HCT116 (cell line): ENCODE results near the gene CFL1. TPM values are rescaled to one million over a fixed set of nuclear protein-coding genes. Genes with fewer than 3 reads are reported as not detected.

Experiments
- ATAC-seq: fragments of 200-7000 bp; cut with Tn5 transposase; 2 replicates; pipeline ENCODE4 v1.9.1; 2020; ENCODE audit warnings: mild to moderate bottlenecking, moderate library complexity
- BruUV-seq: library from RNA; stranded (reverse); fragments of 400-500 nt; replicated peaks from 2 replicates; lab custom pipeline; 2021; lab: Mats Ljungman, UMichigan
- CTCF ChIA-PET: fragments of 300-600 bp; sonication (Branson Sonifier 250); formaldehyde crosslinking; loops from one replicate; lab custom pipeline; 2021; ENCODE audit warnings: antibody characterized with exemption; lab: Charles Lee
- POLR2A ChIA-PET: fragments of 300-600, 350-600 bp; sonication (Branson Sonifier 250); formaldehyde crosslinking; loops from one replicate; lab custom pipeline; 2021; ENCODE audit warnings: antibody characterized with exemption; lab: Charles Lee
- RAD21 ChIA-PET, 2 experiments: fragments of 300-600 bp; sonication (Branson Sonifier 250); formaldehyde crosslinking; loops; one replicate each; lab custom pipeline; 2023; ENCODE audit warnings: low total read pairs in 2 of 2; ENCODE audit not compliant: uncharacterized antibody in 2 of 2, unreplicated experiment in 2 of 2, low non-redundant PET in 1 of 2; lab: Charles Lee
- DNase-seq: peaks from one replicate; pipeline ENCODE4 v3.0.0-alpha.2; 2010; ENCODE audit warnings: low read depth, low spot score
- H2AFZ ChIP-seq: fragments of 200-600 bp; shearing (Covaris generic), sonication (generic); 2 replicates; pipeline ENCODE4 v1.6.1; 2017; ENCODE audit warnings: low read depth, mixed run types, mixed read lengths, antibody characterized with exemption, low read length; ENCODE audit not compliant: poor library complexity, severe bottlenecking
- H3K27ac ChIP-seq: 2 replicates; pipeline ENCODE4 v1.5.1; 2012; ENCODE audit warnings: low read depth, low read length
- H3K27me3 ChIP-seq: fragments of 200-600 bp; sonication (generic); 2 replicates; pipeline ENCODE4 v1.6.1; 2016; ENCODE audit warnings: mixed run types, low read length, mixed read lengths; ENCODE audit not compliant: insufficient read depth
- H3K36me3 ChIP-seq, 2 experiments: fragments of 200-500 bp in 1 of 2; fragments of 200-600 bp in 1 of 2; sonication (Bioruptor generic) in 1 of 2; sonication (generic) in 1 of 2; 2 replicates each; pipeline versions ENCODE4 v1.5.1 to v1.6.1; 2014 to 2016; ENCODE audit warnings: low read length in 2 of 2, inconsistent platforms in 1 of 2, mixed read lengths in 1 of 2, mixed run types in 1 of 2; ENCODE audit not compliant: insufficient read depth in 2 of 2, control insufficient read depth in 1 of 2
- H3K4me1 ChIP-seq, 2 experiments: fragments of 200-600 bp in 1 of 2; sonication (generic) in 1 of 2; 2 replicates each; pipeline versions ENCODE4 v1.5.1 to v1.6.1; 2012 to 2017; ENCODE audit warnings: low read length in 2 of 2, inconsistent platforms in 1 of 2, mild to moderate bottlenecking in 1 of 2, mixed read lengths in 1 of 2, mixed run types in 1 of 2, moderate library complexity in 1 of 2; ENCODE audit not compliant: insufficient read depth in 2 of 2, control insufficient read depth in 1 of 2
- H3K4me2 ChIP-seq: fragments of 200-600 bp; sonication (generic); 2 replicates; pipeline ENCODE4 v1.6.1; 2017; ENCODE audit warnings: mixed run types, low read length, mixed read lengths
- H3K4me3 ChIP-seq, 2 experiments: fragments of 200-600 bp in 1 of 2; sonication (generic) in 1 of 2; replicated peaks in 1 of 2; 2 replicates each; pipeline ENCODE4 v1.5.1; 2011 to 2016; ENCODE audit warnings: low read length in 2 of 2, control low read depth in 1 of 2, low read depth in 1 of 2, mild to moderate bottlenecking in 1 of 2, mixed read lengths in 1 of 2, mixed run types in 1 of 2
- H3K79me2 ChIP-seq: fragments of 200-600 bp; sonication (generic); 2 replicates; pipeline ENCODE4 v1.6.1; 2017; ENCODE audit warnings: mild to moderate bottlenecking, mixed run types, low read length, moderate library complexity, mixed read lengths; ENCODE audit not compliant: insufficient read depth
- H3K9ac ChIP-seq: fragments of 200-600 bp; sonication (generic); 2 replicates; pipeline ENCODE4 v1.6.1; 2016; ENCODE audit warnings: low read length, mixed read lengths
- H3K9me2 ChIP-seq: fragments of 200-600 bp; sonication (generic), shearing (Covaris generic); 2 replicates; pipeline ENCODE4 v1.6.1; 2017; ENCODE audit warnings: mixed run types, mild to moderate bottlenecking, moderate library complexity; ENCODE audit not compliant: insufficient read depth
- H3K9me3 ChIP-seq, 2 experiments: fragments of 200-500 bp in 1 of 2; fragments of 200-600 bp in 1 of 2; sonication (Bioruptor generic) in 1 of 2; sonication (generic) in 1 of 2; 2 replicates each; pipeline ENCODE4 v1.6.1; 2014 to 2017; ENCODE audit warnings: low read length in 2 of 2, mixed read lengths in 2 of 2, inconsistent platforms in 1 of 2, low read depth in 1 of 2, mild to moderate bottlenecking in 1 of 2, mixed run types in 1 of 2, moderate library complexity in 1 of 2; ENCODE audit not compliant: control insufficient read depth in 1 of 2, insufficient read depth in 1 of 2
- H4K20me1 ChIP-seq: fragments of 200-600 bp; sonication (generic), shearing (Covaris generic); 2 replicates; pipeline ENCODE4 v1.6.1; 2017; ENCODE audit warnings: mixed run types, mild to moderate bottlenecking, moderate library complexity; ENCODE audit not compliant: insufficient read depth
- CBX3 ChIP-seq: IDR thresholded peaks from 2 replicates; pipeline ENCODE4 v1.6.1; 2012; ENCODE audit warnings: low read depth
- CEBPB ChIP-seq: IDR thresholded peaks from 2 replicates; pipeline ENCODE4 v1.6.1; 2012; ENCODE audit warnings: low read depth
- CTCF ChIP-seq, 3 experiments: fragments of 200-600 bp in 1 of 3; sonication (generic) in 1 of 3; IDR thresholded peaks in 2 of 3; conservative IDR thresholded peaks in 1 of 3; 2 replicates each; pipeline ENCODE4 v1.5.1; 2012 to 2017; ENCODE audit warnings: low read depth in 2 of 3, low read length in 2 of 3, antibody characterized with exemption in 1 of 3, borderline replicate concordance in 1 of 3, control low read depth in 1 of 3, mild to moderate bottlenecking in 1 of 3, mixed read lengths in 1 of 3, mixed run types in 1 of 3, moderate library complexity in 1 of 3; ENCODE audit not compliant: insufficient read depth in 1 of 3
- POLR2AphosphoS5 ChIP-seq: IDR thresholded peaks from 2 replicates; pipeline ENCODE4 v1.6.1; 2011; ENCODE audit warnings: mild to moderate bottlenecking, low read depth, low read length, moderate library complexity
- SIN3A ChIP-seq: IDR thresholded peaks from 2 replicates; pipeline ENCODE4 v1.6.1; 2012; ENCODE audit warnings: low read depth
- SP1 ChIP-seq: IDR thresholded peaks from 2 replicates; pipeline ENCODE4 v1.6.1; 2012; ENCODE audit warnings: low read depth
- TCF7L2 ChIP-seq: IDR thresholded peaks from 2 replicates; pipeline ENCODE4 v1.7.0; 2011; ENCODE audit warnings: borderline replicate concordance, inconsistent platforms; ENCODE audit not compliant: insufficient read depth, insufficient read length; ENCODE audit errors: extremely low read depth
- YY1 ChIP-seq: IDR thresholded peaks from 2 replicates; pipeline ENCODE4 v1.6.1; 2011; ENCODE audit warnings: low read length, low read depth, moderate library complexity, mild to moderate bottlenecking; ENCODE audit not compliant: insufficient replicate concordance; ENCODE audit errors: extremely low read depth
- ZFX ChIP-seq: fragments of 450-650 bp; IDR thresholded peaks from 2 replicates; pipeline ENCODE4 v1.6.1; 2017
- ZNF274 ChIP-seq: fragments of 200-500 bp; sonication (Bioruptor generic); IDR thresholded peaks from 2 replicates; pipeline ENCODE4 v1.6.1; 2014; ENCODE audit warnings: mild to moderate bottlenecking, low read depth, low read length, inconsistent platforms
- intact Hi-C: fragments of 100-400 bp; cut with micrococcal nuclease; formaldehyde crosslinking; loops from 2 replicates; pipeline ENCODE4 v1.10.0; 2022
- total RNA-seq: library from RNA; stranded (reverse); gene quantifications from one replicate; pipeline ENCODE4 v1.2.1, GENCODE V29; 2021; ENCODE audit not compliant: unreplicated experiment
- TF ChIP-seq, protein P1 (sequence below): IDR thresholded peaks from 2 replicates; pipeline ENCODE4 v1.6.1; 2012; ENCODE audit warnings: low read depth

Gene CFL1
- total RNA-seq, 1 experiment from 2014 or later: 1,270 TPM

- TF ChIP-seq YY1 (no peak), SIN3A (no peak), SP1 (no peak), ZNF274 (no peak), CEBPB (no peak), ZFX (no peak), POLR2AphosphoS5 (no peak), TCF7L2 (no peak), CTCF (IDR thresholded peaks at IDR 0.05 in 2 of 3, conservative IDR thresholded peaks at IDR 0.05 in 1 of 3; ENCODE audit: borderline replicate concordance in 1 of 3, insufficient read depth in 1 of 3, low read depth in 2 of 3, low read length in 2 of 3) (no peak), CBX3 (no peak)
- TF ChIP-seq, all 23 proteins: peak for 0
Measured at GRCh38 chr11:65895482-65895981, 37.6 kb upstream of the CFL1 start (continued).

DNA sequence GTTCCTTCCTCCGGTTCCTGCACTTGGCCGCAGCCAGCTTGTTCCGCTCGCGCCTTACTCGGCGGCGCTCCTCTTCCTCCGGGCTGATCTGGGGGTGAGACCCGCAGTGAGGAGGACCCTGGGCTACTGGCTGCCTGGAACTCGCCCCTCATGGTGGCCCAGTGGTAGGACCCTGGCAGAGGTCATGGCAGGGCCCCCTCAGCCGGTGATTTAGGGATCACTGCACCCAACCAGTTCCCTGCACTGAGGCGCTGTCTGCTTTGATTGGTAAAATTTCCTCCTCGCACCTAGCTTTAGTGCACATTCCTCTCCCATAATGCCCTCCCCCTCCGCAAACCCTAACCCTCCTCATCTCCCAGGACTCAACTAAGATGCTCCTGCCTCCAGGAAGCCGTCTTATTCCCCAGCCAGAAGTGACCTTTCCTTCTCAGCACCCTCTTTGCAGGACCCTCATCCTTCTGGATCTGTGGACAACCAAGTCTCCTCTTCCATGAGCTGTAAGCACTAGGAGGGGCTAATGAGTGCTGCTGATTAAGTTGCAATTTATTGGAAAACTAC, 36.1 kb upstream of the CFL1 start:
- Histone ChIP-seq H3K27me3 (no peaks in the 10 kb centered on the region), H2AFZ (no peak overlapping the region), H3K9me2 (no peaks in the 10 kb centered on the region), H3K36me3 (peaks cover 10 to 47% of the 10 kb centered on the region in 2 experiments; a peak in 3 of 4 replicates), H3K4me3 (no peak overlapping the region), H3K4me2 (peak overlapping the region; percentile 28), H3K4me1 (peaks cover 22 to 91% of the 10 kb centered on the region in 2 experiments), H3K9ac (peak overlapping the region; percentile 87), H3K9me3 (no peaks in the 10 kb centered on the region), H3K27ac (peak overlapping the region; percentile 41), H4K20me1 (peaks cover 31% of the 10 kb centered on the region; the same call in 1 of the 2 replicates), H3K79me2 (peaks cover 77% of the 10 kb centered on the region)
- CTCF ChIA-PET: interaction anchor here (0.7 to 3.2 kb wide), 5 partner anchors 17 to 151 kb away, joined by 3 to 16 read pairs (median 3); no protein-coding TSS in a partner anchor
- ATAC-seq (no peak), DNase-seq (no peak)
- POLR2A ChIA-PET: interaction anchor here (0.7 to 8.5 kb wide), 7 partner anchors 8 to 35 kb away, joined by 3 to 124 read pairs (median 30); partner anchors contain the start of genes CFL1, FOSL1 and MUS81
- RAD21 ChIA-PET: no interaction called here
- BruUV-seq: no TSS peak
- no peak for TF ChIP-seq CEBPB
- TF ChIP-seq POLR2AphosphoS5: peak; percentile 50
- TF ChIP-seq YY1: no peak
- TF ChIP-seq, protein P1, sequence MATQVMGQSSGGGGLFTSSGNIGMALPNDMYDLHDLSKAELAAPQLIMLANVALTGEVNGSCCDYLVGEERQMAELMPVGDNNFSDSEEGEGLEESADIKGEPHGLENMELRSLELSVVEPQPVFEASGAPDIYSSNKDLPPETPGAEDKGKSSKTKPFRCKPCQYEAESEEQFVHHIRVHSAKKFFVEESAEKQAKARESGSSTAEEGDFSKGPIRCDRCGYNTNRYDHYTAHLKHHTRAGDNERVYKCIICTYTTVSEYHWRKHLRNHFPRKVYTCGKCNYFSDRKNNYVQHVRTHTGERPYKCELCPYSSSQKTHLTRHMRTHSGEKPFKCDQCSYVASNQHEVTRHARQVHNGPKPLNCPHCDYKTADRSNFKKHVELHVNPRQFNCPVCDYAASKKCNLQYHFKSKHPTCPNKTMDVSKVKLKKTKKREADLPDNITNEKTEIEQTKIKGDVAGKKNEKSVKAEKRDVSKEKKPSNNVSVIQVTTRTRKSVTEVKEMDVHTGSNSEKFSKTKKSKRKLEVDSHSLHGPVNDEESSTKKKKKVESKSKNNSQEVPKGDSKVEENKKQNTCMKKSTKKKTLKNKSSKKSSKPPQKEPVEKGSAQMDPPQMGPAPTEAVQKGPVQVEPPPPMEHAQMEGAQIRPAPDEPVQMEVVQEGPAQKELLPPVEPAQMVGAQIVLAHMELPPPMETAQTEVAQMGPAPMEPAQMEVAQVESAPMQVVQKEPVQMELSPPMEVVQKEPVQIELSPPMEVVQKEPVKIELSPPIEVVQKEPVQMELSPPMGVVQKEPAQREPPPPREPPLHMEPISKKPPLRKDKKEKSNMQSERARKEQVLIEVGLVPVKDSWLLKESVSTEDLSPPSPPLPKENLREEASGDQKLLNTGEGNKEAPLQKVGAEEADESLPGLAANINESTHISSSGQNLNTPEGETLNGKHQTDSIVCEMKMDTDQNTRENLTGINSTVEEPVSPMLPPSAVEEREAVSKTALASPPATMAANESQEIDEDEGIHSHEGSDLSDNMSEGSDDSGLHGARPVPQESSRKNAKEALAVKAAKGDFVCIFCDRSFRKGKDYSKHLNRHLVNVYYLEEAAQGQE: no peak
- intact Hi-C loops: no loop called here
